ENCODE measurements around the gene KCNJ6. TPM values are rescaled to one million over a fixed set of nuclear protein-coding genes. Genes with fewer than 3 reads are reported as not detected.
"Not testable (repeated sequence)": the region's sequence is repeated elsewhere in the genome, so short reads cannot be mapped to it uniquely, and the experiment has no call there.

KCNJ6 gene
- total and polyA plus RNA-seq, 3 donors from 2014 or later, result 0.24 to 0.25 (median 0.25) TPM

DNA sequence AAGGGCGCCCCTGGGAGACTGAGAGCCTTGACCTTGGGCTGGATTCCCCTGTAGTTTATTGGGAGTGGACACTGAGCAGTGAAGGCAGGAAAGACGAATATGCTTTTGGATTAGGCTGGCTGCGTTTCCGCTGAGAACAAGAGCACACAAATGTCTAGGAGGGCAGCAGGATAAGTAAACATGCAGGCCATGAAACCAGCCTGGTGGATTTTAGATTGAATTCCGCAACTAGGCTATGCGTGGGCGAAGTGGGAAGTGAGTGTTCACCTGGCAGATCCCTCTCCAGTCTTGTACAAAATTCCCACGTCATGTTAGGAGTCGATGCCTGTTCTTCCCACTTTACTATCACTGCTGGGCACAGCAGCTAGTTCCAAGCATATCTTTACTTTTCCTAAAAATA lies 21.4 kb upstream of the KCNJ6 start:
- WGBS, 2 donors, result 56 to 64% methylated on average over 9 of the region's 9 CpGs
- H3K27ac ChIP-seq, result no peak overlapping the region
- no peaks in the 10 kb centered on the region for H3K9me3 ChIP-seq
- no peak for TF ChIP-seq POLR2A (IDR thresholded peaks at IDR 0.05)
- TF ChIP-seq, protein P1, sequence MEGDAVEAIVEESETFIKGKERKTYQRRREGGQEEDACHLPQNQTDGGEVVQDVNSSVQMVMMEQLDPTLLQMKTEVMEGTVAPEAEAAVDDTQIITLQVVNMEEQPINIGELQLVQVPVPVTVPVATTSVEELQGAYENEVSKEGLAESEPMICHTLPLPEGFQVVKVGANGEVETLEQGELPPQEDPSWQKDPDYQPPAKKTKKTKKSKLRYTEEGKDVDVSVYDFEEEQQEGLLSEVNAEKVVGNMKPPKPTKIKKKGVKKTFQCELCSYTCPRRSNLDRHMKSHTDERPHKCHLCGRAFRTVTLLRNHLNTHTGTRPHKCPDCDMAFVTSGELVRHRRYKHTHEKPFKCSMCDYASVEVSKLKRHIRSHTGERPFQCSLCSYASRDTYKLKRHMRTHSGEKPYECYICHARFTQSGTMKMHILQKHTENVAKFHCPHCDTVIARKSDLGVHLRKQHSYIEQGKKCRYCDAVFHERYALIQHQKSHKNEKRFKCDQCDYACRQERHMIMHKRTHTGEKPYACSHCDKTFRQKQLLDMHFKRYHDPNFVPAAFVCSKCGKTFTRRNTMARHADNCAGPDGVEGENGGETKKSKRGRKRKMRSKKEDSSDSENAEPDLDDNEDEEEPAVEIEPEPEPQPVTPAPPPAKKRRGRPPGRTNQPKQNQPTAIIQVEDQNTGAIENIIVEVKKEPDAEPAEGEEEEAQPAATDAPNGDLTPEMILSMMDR (IDR thresholded peaks at IDR 0.05), result no peak
- H3K4me3 ChIP-seq, result no peak overlapping the region
- DNase-seq, result no peak
- no peaks in the 10 kb centered on the region for H3K36me3 ChIP-seq (ENCODE audit: low read depth, missing control alignments)
- intact Hi-C loops (cut with DNase I; ENCODE audit: low total_unique reads), result no loop called here
- no peaks in the 10 kb centered on the region for H3K4me1 ChIP-seq
- no peaks in the 10 kb centered on the region for H3K27me3 ChIP-seq

DNA sequence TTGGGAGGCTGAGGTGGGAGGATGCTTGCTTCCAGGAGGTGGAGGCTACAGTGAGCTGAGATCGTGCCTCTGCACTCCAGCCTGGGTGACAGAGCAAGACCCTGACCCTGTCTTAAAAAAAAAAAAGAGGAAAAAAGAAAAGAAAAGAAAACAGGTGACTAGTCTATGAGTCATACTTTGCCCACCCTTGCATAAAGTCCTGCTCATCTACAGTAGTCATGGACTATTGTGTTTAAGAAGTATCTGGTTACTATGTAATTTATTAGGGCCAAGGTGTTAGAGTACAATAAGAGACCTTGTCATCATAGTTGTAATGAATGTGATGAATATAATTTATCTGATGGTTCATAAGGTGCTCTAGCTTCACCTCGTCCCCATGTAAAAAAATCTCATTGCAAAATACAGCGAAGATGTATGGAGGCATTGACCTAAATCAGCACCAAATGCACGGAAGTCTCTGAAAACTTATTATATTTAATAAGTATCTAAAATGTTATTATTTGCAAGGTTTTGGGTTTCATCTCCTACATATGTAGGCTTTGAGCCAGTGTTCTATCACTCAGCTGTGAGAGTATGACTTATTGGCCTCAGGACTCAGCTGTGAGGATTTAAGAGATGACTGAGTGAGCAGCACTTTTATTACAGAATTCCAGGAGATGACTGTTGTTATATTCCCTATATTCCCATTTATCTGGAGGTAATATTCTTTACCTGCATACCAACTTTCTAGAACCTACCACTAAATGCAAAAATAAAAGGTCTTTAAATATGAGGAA lies 19.9 kb upstream of the KCNJ6 start:
- WGBS, 2 donors, result 83 to 85% methylated on average over 4 of the region's 4 CpGs
- H3K27me3 ChIP-seq, result no peaks in the 10 kb centered on the region
- intact Hi-C loops (cut with DNase I; ENCODE audit: low total_unique reads), result no loop called here
- no peak overlapping the region for H3K4me3 ChIP-seq
- no peak for TF ChIP-seq POLR2A (IDR thresholded peaks at IDR 0.05)
- TF ChIP-seq, protein P1 (IDR thresholded peaks at IDR 0.05), result no peak
- DNase-seq, result no peak
- no peaks in the 10 kb centered on the region for H3K4me1 ChIP-seq
- H3K36me3 ChIP-seq (ENCODE audit: low read depth, missing control alignments), result no peaks in the 10 kb centered on the region
- H3K9me3 ChIP-seq, result no peaks in the 10 kb centered on the region
- no peak overlapping the region for H3K27ac ChIP-seq

DNA sequence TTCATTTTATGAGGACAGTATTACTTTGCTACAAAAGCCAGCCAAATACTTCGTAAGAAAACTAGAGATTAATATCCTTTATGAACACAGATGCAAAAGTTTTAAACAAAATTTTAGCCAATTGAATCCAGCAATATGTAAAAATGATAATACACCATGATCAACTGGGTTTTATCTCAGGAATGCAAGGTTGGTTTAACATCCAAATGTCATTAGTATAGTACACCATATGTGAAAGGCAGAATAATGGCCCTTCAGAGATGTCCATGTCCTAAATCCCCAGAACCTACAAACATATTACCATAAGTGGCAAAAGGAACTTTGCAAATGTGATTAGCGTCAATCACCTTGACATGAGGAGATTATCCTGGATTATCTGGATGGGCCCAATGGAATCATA lies 16.7 kb upstream of the KCNJ6 start:
- DNase-seq, result no peak
- 88 to 93% methylated on average over 2 of the region's 2 CpGs for WGBS, 2 donors
- intact Hi-C loops (cut with DNase I; ENCODE audit: low total_unique reads), result no loop called here

GRCh38 chr21:37927711-37928110 lies 11.5 kb upstream of the KCNJ6 start:
- 84 to 90% methylated on average over 3 of the region's 3 CpGs for WGBS, 2 donors
- Histone ChIP-seq H3K9me3 (no peaks in the 10 kb centered on the region), H3K4me1 (no peaks in the 10 kb centered on the region), H3K36me3 (ENCODE audit: low read depth, missing control alignments) (no peaks in the 10 kb centered on the region), H3K4me3 (no peak overlapping the region), H3K27ac (no peak overlapping the region), H3K27me3 (no peaks in the 10 kb centered on the region)
- intact Hi-C loops (cut with DNase I; ENCODE audit: low total_unique reads), result no loop called here
- TF ChIP-seq, protein P1 (IDR thresholded peaks at IDR 0.05), result no peak
- no peak for TF ChIP-seq POLR2A (IDR thresholded peaks at IDR 0.05)
- DNase-seq, result no peak

More for the DNA sequence above, 16.7 kb upstream of the KCNJ6 start:
- Histone ChIP-seq H3K36me3 (ENCODE audit: low read depth, missing control alignments) (no peaks in the 10 kb centered on the region), H3K27ac (no peak overlapping the region), H3K4me3 (no peak overlapping the region), H3K9me3 (no peaks in the 10 kb centered on the region), H3K4me1 (no peaks in the 10 kb centered on the region), H3K27me3 (no peaks in the 10 kb centered on the region)
- TF ChIP-seq, protein P1 (IDR thresholded peaks at IDR 0.05), result no peak
- no peak for TF ChIP-seq POLR2A (IDR thresholded peaks at IDR 0.05)

- peaks cover 4% of the 10 kb centered on the region for H3K4me1 ChIP-seq
- no peak overlapping the region for H3K4me3 ChIP-seq
- H3K9me3 ChIP-seq, result no peaks in the 10 kb centered on the region
- intact Hi-C loops (cut with DNase I; ENCODE audit: low total_unique reads), result no loop called here
- no peaks in the 10 kb centered on the region for H3K27me3 ChIP-seq
- H3K27ac ChIP-seq, result no peak overlapping the region
- no peak for DNase-seq
- no peaks in the 10 kb centered on the region for H3K36me3 ChIP-seq (ENCODE audit: low read depth, missing control alignments)
- TF ChIP-seq, protein P1 (IDR thresholded peaks at IDR 0.05), result no peak
- TF ChIP-seq POLR2A (IDR thresholded peaks at IDR 0.05), result no peak
- WGBS, 2 donors, result 75 to 81% methylated on average over 3 of the region's 3 CpGs
These were observed 4.8 kb upstream of the KCNJ6 start for GRCh38 chr21:37921091-37921490.

- 84 to 85% methylated on average over 8 of the region's 8 CpGs for WGBS, 2 donors
- H3K4me3 ChIP-seq; H3K27me3 ChIP-seq; H3K27ac ChIP-seq; DNase-seq; H3K9me3 ChIP-seq; intact Hi-C loops (cut with DNase I; ENCODE audit: low total_unique reads); H3K4me1 ChIP-seq; H3K36me3 ChIP-seq (ENCODE audit: low read depth, missing control alignments): not testable (repeated sequence)
These were observed 4.0 kb upstream of the KCNJ6 start for GRCh38 chr21:37920302-37920701.

Measured in testis (tissue), 3 donors.